Thymus (tissue), 11 donors: ENCODE data around the gene TMEM87B. TPM values are rescaled to one million over a fixed set of nuclear protein-coding genes. Genes with fewer than 3 reads are reported as not detected.
"Not testable (repeated sequence)": the region's sequence is repeated elsewhere in the genome, so short reads cannot be mapped to it uniquely, and the experiment has no call there.

ENCODE experiments used
- DNase-seq, 9 donors: peaks; one replicate each; pipeline ENCODE4 v3.0.0-alpha.2; 2013; ENCODE audit warnings: low spot score in 9 of 9, low read depth in 6 of 9, missing footprints in 1 of 9
- H3K27ac ChIP-seq, 2 donors: one replicate each; pipeline ENCODE4 v1.5.1; 2013; ENCODE audit warnings: control low read depth in 1 of 2, low read depth in 1 of 2, low read length in 1 of 2, mild to moderate bottlenecking in 1 of 2, moderate library complexity in 1 of 2
- H3K27me3 ChIP-seq, 2 donors: one replicate each; pipeline ENCODE4 v1.5.1; 2013; ENCODE audit warnings: low read length in 1 of 2; ENCODE audit not compliant: control insufficient read depth in 2 of 2, insufficient read depth in 1 of 2
- H3K36me3 ChIP-seq, 2 donors: one replicate each; pipeline ENCODE4 v1.5.1; 2013; ENCODE audit warnings: low read length in 1 of 2, mild to moderate bottlenecking in 1 of 2, moderate library complexity in 1 of 2; ENCODE audit not compliant: control insufficient read depth in 2 of 2, insufficient read depth in 2 of 2
- H3K4me1 ChIP-seq, 2 donors: one replicate each; pipeline ENCODE4 v1.5.1; 2013; ENCODE audit warnings: low read length in 2 of 2; ENCODE audit not compliant: control insufficient read depth in 2 of 2, insufficient read depth in 2 of 2
- H3K4me3 ChIP-seq, 2 donors: one replicate each; pipeline ENCODE4 v1.5.1; 2013; ENCODE audit warnings: low read length in 2 of 2, control low read depth in 1 of 2, mild to moderate bottlenecking in 1 of 2
- H3K9me3 ChIP-seq, 2 donors: one replicate each; pipeline ENCODE4 v1.5.1; 2013; ENCODE audit warnings: low read length in 1 of 2, mild to moderate bottlenecking in 1 of 2; ENCODE audit not compliant: control insufficient read depth in 2 of 2, insufficient read depth in 1 of 2
- WGBS: extraction: QIAGEN DNeasy Blood & Tissue Kit; methylation state at CpG from one replicate; pipeline ENCODE4 v1.1.7; 2013; 5-methylcytosine and 5-hydroxymethylcytosine counted together
- polyA plus RNA-seq: library from polyadenylated mRNA; stranded (reverse); fragments of 200-250 nt; gene quantifications from one replicate; pipeline ENCODE4 v1.2.3, GENCODE V29; 2013
- total RNA-seq: library from RNA; stranded (reverse); fragments of 120-200 nt; gene quantifications from one replicate; pipeline ENCODE4 v1.2.4, GENCODE V29; 2013
- donor health status: healthy.

The TMEM87B gene
- total and polyA plus RNA-seq, 2 donors: 13.1 to 18.6 TPM

DNA sequence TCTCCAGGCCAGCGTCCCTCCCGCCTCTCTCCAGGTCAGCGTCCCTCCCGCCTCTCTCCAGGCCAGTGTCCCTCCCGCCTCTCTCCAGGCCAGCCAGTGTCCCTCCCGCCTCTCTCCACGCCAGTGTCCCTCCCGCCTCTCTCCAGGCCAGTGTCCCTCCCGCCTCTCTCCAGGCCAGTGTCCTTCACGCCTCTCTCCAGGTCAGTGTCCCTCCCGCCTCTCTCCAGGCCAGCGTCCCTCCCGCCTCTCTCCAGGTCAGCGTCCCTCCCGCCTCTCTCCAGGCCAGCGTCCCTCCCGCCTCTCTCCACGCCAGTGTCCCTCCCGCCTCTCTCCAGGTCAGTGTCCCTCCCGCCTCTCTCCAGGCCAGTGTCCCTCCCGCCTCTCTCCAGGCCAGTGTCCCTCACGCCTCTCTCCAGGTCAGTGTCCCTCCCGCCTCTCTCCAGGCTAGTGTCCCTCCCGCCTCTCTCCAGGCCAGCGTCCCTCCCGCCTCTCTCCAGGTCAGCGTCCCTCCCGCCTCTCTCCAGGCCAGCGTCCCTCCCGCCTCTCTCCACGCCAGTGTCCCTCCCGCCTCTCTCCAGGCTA is 84.1 kb downstream of the TMEM87B start:
- not testable (repeated sequence) for H3K4me3 ChIP-seq

DNA sequence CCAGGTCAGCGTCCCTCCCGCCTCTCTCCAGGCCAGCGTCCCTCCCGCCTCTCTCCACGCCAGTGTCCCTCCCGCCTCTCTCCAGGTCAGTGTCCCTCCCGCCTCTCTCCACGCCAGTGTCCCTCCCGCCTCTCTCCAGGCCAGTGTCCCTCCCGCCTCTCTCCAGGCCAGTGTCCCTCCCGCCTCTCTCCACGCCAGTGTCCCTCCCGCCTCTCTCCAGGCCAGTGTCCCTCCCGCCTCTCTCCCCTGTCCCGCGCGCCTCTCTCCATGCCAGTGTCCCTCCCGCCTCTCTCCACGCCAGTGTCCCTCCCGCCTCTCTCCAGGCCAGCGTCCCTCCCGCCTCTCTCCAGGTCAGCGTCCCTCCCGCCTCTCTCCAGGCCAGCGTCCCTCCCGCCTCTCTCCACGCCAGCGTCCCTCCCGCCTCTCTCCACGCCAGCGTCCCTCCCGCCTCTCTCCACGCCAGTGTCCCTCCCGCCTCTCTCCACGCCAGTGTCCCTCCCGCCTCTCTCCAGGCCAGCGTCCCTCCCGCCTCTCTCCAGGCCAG is 84.7 kb downstream of the TMEM87B start:
- WGBS: 11% methylated on average over 30 of the region's 38 CpGs
- H3K4me1 ChIP-seq, H3K36me3 ChIP-seq, DNase-seq, H3K9me3 ChIP-seq, H3K4me3 ChIP-seq, H3K27ac ChIP-seq: not testable (repeated sequence)
- H3K27me3 ChIP-seq: peaks cover 25 to 76% of the 10 kb centered on the region in 2 donors

More for the DNA sequence above, 84.1 kb downstream of the TMEM87B start:
- H3K4me1 ChIP-seq, H3K36me3 ChIP-seq, H3K9me3 ChIP-seq, H3K27ac ChIP-seq, DNase-seq: not testable (repeated sequence)
- 9% methylated on average over 15 of the region's 32 CpGs for WGBS
- peaks cover 25 to 76% of the 10 kb centered on the region in 2 donors for H3K27me3 ChIP-seq

DNA sequence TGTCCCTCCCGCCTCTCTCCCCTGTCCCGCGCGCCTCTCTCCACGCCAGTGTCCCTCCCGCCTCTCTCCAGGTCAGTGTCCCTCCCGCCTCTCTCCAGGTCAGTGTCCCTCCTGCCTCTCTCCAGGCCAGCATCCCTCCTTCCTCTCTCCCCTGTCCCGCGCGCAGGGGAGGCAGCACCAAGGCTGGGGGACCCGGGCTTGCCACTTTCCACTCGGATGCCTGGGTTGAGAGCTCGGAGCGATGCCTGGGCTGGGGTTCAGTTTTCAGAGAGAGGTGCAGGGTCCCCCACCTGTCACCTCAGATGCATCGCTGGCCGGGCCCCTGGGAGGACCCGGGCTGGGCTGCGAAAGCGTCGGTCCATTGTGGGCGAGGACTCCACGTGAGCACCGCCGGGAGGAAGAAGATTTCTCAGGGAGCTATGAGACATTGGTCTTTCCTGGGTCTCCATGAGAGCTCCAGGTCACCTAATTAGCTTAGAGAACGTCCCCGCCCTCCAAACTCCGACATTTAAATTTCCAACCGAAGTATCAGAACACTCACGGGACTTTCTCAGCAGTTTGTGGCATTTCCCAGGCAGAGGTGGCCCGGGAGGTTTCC is 85.2 kb downstream of the TMEM87B start:
- peaks cover 3 to 8% of the 10 kb centered on the region in 2 donors for H3K4me1 ChIP-seq
- H3K27me3 ChIP-seq: peaks cover 25 to 76% of the 10 kb centered on the region in 2 donors
- WGBS: 24% methylated on average over 30 of the region's 30 CpGs
- H3K9me3 ChIP-seq: no peaks in the 10 kb centered on the region
- H3K4me3 ChIP-seq: no peak overlapping the region
- no peaks in the 10 kb centered on the region for H3K36me3 ChIP-seq
- no peak overlapping the region for H3K27ac ChIP-seq
- no peak for DNase-seq

DNA sequence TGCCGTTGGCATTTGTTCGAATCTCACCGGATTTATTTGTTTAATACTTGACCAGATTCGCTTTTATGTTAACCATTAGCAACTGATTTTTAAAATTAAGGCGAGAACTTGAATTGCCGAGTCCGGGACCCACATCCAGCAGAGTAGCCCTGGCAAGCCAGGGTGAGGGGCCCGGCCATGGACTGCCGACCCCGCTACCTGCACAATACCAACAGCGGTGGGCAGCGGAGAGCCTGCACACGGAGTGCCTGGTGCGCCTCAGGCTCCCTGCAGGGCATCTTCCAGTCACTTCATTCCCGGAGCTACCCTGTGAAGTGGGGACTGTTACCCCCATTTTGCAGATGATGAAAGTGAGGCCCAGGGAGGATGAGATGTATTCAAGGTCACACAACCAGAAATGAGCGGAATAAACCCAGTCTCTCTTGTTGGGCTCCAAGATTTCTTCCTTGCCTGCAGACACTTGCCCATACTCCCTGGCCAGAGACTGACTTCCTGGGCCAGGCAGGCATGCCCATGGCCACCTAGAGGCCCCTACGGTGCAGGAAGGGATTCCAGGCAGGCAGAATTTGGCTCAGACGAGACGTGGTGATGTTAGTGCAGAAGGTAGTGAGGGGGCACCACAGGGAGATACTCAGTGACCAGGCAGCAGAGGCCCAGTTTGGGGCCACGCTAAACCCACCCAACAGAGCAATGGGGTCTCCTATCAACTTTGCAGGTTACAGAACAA is 86.0 kb downstream of the TMEM87B start:
- 93% methylated on average over 20 of the region's 20 CpGs for WGBS

DNA sequence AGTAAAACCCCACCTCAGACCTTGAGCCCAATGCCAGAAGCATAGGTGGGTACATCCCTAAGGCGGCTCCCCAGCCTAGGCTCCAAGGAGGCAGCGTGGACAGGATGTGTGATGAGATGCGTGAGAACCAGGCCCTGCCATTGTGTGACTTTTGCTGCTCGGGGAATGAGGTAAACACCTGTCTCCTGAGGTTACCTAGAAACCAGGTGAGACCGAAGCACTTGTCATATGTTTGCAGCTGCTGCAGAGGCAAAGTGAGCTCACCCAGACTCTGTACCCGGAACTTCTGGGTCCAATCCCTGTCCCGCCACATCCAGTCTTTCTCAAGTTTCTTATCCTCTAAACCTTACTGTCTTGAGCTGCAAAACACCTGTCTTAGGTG is 86.5 kb downstream of the TMEM87B start:
- Histone ChIP-seq H3K36me3 (no peaks in the 10 kb centered on the region), H3K9me3 (no peaks in the 10 kb centered on the region), H3K4me1 (peaks cover 3 to 8% of the 10 kb centered on the region in 2 donors), H3K4me3 (no peak overlapping the region), H3K27me3 (peaks cover 25 to 68% of the 10 kb centered on the region in 2 donors), H3K27ac (no peak overlapping the region)
- 81% methylated on average over 7 of the region's 7 CpGs for WGBS
- DNase-seq: no peak

More for the DNA sequence above, 86.0 kb downstream of the TMEM87B start:
- DNase-seq: no peak
- H3K27me3 ChIP-seq: peaks cover 25 to 73% of the 10 kb centered on the region in 2 donors
- H3K4me1 ChIP-seq: peaks cover 3 to 8% of the 10 kb centered on the region in 2 donors
- no peaks in the 10 kb centered on the region for H3K9me3 ChIP-seq
- H3K36me3 ChIP-seq: no peaks in the 10 kb centered on the region
- H3K27ac ChIP-seq: no peak overlapping the region
- H3K4me3 ChIP-seq: no peak overlapping the region

DNA sequence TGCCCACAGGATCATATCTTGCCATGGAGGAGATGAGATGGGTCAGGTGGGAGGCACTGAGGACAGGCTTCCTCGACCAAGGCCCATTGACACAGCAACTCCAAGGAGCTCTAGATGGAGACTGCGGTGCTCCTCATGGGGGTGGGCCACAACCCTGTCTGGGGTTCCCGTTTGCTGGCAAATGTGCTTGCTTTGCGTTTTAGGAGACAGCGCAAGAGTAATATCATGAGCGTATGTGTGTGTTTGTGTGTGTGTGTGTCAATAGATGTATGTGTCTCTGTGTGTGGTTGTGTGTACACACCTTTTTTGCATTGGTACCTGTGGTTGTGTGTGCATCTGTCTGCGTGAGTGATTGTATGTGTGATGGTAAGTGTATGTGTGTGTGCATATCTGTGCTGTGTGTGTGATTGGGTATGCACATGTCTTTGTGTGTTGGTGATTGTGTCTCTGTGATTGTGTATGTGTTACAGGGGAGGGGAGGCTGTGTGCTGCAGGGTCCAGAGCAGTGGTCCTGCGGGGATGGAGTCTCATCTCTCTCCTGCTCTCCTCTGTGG is 87.5 kb downstream of the TMEM87B start:
- Histone ChIP-seq H3K27ac (no peak overlapping the region), H3K4me3 (no peak overlapping the region), H3K4me1 (peaks cover 3 to 5% of the 10 kb centered on the region in 2 donors), H3K27me3 (peaks cover 19 to 60% of the 10 kb centered on the region in 2 donors), H3K36me3 (no peaks in the 10 kb centered on the region), H3K9me3 (no peaks in the 10 kb centered on the region)
- no peak for DNase-seq
- 89% methylated on average over 8 of the region's 8 CpGs for WGBS

DNA sequence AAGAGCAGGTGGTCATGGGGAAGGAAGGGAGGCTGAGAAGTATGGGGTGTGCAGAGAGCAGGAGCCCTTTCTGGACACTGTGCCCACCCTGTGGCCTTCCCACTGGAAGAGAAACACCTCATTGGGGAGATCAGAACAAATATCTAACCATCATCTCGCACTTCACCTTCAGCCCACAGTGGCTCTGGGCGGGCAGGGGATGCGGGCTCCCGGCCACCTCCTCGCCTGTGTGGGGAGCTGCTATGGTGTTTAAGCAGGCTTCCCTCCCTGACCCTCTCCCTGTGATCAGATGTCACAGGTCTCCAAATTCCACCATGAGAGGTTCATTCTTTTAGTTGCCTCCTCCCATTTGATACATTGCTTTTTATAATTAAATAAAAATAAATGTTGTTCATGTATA is 88.1 kb downstream of the TMEM87B start:
- 94% methylated on average over 5 of the region's 5 CpGs for WGBS
- H3K9me3 ChIP-seq: no peaks in the 10 kb centered on the region
- H3K27me3 ChIP-seq: peaks cover 16 to 55% of the 10 kb centered on the region in 2 donors
- H3K4me3 ChIP-seq: no peak overlapping the region
- no peak for DNase-seq
- H3K36me3 ChIP-seq: no peaks in the 10 kb centered on the region
- no peaks in the 10 kb centered on the region for H3K4me1 ChIP-seq
- no peak overlapping the region for H3K27ac ChIP-seq

DNA sequence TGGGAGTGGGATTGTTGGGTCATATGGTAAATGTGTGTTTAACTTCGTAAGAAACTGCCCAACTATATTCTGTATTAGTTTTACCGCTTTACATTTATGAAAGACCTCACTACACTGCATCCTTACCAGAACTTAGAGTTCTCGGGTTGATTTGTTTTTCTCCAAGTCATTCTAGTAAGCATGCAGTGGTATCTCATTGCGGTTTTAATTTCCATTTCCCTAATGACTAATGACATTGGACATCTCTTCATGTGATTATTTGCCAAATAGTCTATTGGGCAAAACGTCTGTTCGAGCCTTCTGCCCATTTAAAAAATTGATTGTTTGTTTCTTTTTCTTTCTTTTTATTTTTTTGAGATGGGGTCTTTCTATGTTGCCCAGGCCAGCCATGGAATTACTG is 89.9 kb downstream of the TMEM87B start:
- no peaks in the 10 kb centered on the region for H3K4me1 ChIP-seq
- DNase-seq: no peak
- 98% methylated on average over 6 of the region's 6 CpGs for WGBS
- H3K27me3 ChIP-seq: peaks cover 16 to 38% of the 10 kb centered on the region in 2 donors
- H3K27ac ChIP-seq: no peak overlapping the region
- no peak overlapping the region for H3K4me3 ChIP-seq
- H3K9me3 ChIP-seq: no peaks in the 10 kb centered on the region
- H3K36me3 ChIP-seq: no peaks in the 10 kb centered on the region
